Stimulated activated naive CD4-positive, alpha-beta T cell (primary cell): ENCODE data around the gene POU4F1.

Experiments used
- DNase-seq, 6 experiments: peaks; one replicate each; lab custom pipeline; 2025; lab: John Stamatoyannopoulos, UW

Gene POU4F1

GRCh38 chr13:78607409-78608251 lies 4.3 kb upstream of the POU4F1 start:
- DNase-seq, result no peak

GRCh38 chr13:78606471-78607408 lies 3.4 kb upstream of the POU4F1 start:
- no peak for DNase-seq

- DNase-seq, result no peak
Observed at GRCh38 chr13:78604782-78605611, 1.6 kb upstream of the POU4F1 start.

- DNase-seq, result peak in 2 of 6 experiments; percentile 29 to 54
Observed at GRCh38 chr13:78602561-78603239, 652 bp downstream of the POU4F1 start.

- peak in 1 of 6 experiments; percentile 11 for DNase-seq
Observed at GRCh38 chr13:78601874-78602560, 1.3 kb downstream of the POU4F1 start.

- DNase-seq, result peak in 1 of 6 experiments; percentile 33
Observed at GRCh38 chr13:78601124-78601873, 2.1 kb downstream of the POU4F1 start.

- DNase-seq, result no peak
Observed at GRCh38 chr13:78600280-78600883, 3.0 kb downstream of the POU4F1 start.

- no peak for DNase-seq
Observed at GRCh38 chr13:78599645-78600279, 3.6 kb downstream of the POU4F1 start.

GRCh38 chr13:78598966-78599644 lies 4.2 kb downstream of the POU4F1 start:
- DNase-seq, result no peak

GRCh38 chr13:78598116-78598781 lies 5.1 kb downstream of the POU4F1 start:
- DNase-seq, result no peak

- peak in 1 of 6 experiments; percentile 34 for DNase-seq
Observed at GRCh38 chr13:78597602-78597932, 5.8 kb downstream of the POU4F1 start.

- DNase-seq, result peak in 2 of 6 experiments; percentile 14 to 50
Observed at GRCh38 chr13:78596736-78597601, 6.4 kb downstream of the POU4F1 start.

GRCh38 chr13:78596399-78596735 lies 7.0 kb downstream of the POU4F1 start:
- no peak for DNase-seq

- peak in 2 of 6 experiments; percentile 11 to 46 for DNase-seq
Observed at GRCh38 chr13:78595495-78596398, 7.6 kb downstream of the POU4F1 start.

GRCh38 chr13:78594456-78594975 lies 8.8 kb downstream of the POU4F1 start:
- DNase-seq, result peak in 1 of 6 experiments; percentile 10
